GM18511 (cell line): Measurements from ENCODE around the gene SLC35F1.
"Not testable (repeated sequence)": the region's sequence is repeated elsewhere in the genome, so short reads cannot be mapped to it uniquely, and the experiment has no call there.

Experiments used
- ATAC-seq: cut with Tn5 transposase; IDR thresholded peaks from one replicate; pipeline ENCODE4 v1.9.1; 2021; ENCODE audit warnings: mild to moderate bottlenecking, moderate library complexity; ENCODE audit not compliant: unreplicated experiment

SLC35F1 gene

GRCh38 chr6:117989086-117989485 is 82.0 kb downstream of the SLC35F1 start:
- no peak for ATAC-seq

DNA sequence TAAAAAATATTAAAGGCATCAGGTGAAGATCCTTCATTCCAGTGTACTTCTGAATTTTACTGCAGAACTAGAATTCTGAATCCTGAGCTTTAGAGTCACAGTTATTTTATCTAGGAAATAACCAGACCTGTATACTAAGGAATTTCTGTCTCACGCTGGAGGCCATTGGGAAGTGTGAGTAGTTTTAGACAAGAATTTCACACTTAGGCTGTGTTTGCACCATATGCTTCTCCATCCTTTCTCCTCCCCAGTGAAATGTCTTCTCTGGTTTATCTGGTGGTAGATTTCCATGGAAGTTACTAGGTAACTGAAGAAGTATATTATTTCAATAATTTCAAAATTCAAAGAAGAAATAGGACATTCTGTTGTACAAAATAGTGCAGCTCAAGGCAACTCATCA is 83.1 kb downstream of the SLC35F1 start:
- ATAC-seq: no peak

DNA sequence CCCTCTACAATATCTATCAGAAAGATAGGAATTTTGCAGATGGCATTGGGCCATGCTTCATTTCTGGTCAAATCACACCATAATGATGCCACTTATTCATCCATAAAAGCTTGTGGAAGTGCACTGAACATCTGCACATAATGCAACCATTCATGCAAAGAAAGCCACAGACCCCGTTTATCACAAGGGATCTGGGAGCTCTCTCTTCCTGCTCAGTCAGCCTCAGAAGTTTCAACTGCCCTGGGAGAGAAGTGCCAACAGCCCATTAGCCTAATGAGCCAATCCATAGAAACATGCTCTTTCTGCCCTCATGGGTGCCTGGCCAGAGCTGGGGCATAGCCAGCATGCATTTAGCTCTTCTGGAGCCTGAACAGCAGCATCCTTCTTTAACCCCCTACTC is 85.8 kb downstream of the SLC35F1 start:
- ATAC-seq: no peak

DNA sequence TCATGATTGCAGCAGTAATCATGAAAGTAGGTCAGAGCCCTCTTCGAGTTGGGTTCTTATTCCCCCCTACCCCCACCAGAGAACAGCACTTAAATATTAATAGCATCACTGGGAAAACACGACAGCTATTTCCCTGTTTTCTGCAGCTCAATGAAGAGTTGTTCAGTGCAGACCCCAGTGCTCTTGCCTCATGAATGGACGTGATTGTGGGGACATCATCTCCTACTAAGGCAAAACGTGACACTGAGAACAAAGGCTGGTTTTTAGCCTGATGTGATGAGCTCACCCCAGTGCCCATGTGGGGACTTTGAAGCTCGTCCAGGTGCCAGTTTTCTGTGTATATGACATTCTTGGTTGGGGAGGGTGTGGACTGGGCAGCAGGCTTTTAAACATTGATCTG is 105.9 kb downstream of the SLC35F1 start:
- ATAC-seq: no peak

DNA sequence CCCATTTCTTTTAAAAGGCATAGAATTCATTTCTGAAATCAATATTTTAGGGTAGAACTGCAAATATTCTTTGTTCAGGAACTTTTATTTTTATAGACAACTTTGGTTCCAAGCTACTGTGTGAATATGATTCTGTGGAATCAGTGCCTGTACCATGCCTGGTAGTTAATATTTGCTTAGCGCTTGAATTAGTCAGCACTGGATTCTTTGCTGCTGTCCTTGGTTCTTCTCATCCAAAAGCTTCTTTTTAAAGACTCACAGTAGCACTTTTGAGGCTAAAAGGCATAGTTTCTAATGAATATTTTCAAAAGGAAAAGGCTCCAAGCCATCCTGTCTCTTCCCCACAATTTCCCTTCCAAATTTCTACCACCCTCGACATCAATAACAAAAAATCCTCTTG is 109.5 kb downstream of the SLC35F1 start:
- no peak for ATAC-seq

- ATAC-seq: no peak
These were observed 110.3 kb downstream of the SLC35F1 start for GRCh38 chr6:118017301-118017848.

DNA sequence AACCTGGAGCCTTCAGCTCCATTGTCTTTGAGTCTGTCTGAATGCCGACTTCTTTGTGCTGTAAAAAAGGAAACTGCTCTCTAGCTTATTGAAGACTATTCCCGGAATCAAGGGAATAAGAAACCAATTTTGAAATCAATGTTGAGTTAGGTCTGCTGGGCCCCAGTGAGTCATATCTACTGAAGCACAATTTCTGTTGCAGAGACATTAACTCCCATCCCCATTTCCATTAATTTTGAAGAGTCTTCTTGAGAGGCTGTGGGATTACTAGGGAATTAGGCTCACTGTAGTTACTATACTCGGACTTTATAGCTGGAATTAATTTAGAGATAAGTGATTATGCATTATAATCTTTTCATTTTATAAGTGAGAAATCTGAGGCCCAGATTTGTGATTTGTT is 116.7 kb downstream of the SLC35F1 start:
- no peak for ATAC-seq

DNA sequence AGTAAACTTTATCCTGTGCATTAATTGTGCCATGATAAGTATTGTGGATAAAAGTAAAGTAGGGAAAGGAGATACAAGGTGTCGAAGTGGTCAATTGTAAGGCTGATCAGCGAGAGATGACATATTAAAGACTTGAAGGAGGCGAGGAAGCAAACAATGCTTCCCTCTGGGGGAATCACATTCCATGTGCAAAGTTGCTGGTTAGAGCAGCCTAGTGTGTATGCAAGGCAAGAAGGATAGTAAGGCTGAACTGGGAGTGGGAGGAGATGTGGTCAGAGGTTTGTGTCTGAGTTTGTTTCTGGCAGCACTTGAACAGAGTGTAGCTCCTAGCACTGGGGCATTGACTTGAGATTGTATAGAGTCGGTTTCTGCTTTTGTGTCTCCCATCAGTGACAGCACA is 122.9 kb downstream of the SLC35F1 start:
- ATAC-seq: no peak

DNA sequence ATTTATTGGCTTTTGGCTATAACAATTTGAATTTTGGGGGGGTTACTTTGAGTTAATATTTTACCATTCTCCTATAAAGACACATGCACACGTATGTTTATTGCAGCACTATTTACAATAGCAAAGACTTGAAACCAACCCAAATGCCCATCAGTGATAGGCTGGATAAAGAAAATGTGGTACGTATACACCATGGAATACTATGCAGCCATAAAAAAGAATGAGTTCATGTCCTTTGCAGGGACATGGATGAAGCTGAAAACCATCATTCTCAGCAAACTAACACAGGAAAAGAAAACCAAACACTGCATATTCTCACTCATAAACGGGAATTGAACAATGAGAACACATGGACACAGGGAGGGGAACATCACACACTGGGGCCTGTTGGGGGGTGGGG is 130.4 kb downstream of the SLC35F1 start:
- ATAC-seq: not testable (repeated sequence)

- ATAC-seq: no peak
These were observed 135.8 kb downstream of the SLC35F1 start for GRCh38 chr6:118042855-118043254.

- ATAC-seq: no peak
These were observed 137.2 kb downstream of the SLC35F1 start for GRCh38 chr6:118044275-118044674.

DNA sequence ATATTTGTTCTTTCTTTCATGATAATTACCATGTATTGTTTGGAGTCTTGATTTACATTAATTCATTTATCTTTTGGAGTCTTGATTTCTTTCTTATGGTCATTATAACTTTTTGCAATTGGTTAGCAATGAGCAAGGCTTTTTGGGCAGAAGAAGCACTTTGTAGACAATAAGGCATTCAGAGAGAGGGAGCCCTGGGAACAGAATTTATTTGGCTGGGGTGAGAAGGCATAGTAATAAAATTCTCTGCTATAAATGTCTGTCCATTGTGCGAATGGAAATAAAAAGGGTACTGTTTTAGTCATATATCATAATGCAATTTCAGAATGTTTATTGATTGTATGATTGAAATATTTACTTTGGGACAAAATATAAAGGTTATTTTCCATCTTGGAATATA is 147.0 kb downstream of the SLC35F1 start:
- no peak for ATAC-seq

DNA sequence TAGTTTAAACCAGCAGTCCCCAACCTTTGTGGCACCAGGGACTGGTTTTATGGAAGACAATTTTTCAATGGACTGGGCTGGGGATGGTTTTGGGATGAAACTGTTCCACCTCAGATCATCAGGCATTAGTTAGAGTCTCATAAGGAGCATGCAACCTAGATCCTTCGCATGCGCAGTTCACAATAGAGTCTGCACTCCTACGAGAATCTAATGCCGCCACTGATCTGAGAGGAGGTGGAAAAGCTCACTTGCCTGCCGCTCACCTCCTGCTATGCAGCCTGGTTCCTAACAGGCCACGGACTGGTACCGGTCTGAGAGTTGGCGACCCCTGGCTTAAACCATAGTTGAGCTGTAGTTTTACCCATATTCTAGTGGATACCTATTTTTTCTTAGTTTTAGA is 154.6 kb downstream of the SLC35F1 start:
- ATAC-seq: no peak

DNA sequence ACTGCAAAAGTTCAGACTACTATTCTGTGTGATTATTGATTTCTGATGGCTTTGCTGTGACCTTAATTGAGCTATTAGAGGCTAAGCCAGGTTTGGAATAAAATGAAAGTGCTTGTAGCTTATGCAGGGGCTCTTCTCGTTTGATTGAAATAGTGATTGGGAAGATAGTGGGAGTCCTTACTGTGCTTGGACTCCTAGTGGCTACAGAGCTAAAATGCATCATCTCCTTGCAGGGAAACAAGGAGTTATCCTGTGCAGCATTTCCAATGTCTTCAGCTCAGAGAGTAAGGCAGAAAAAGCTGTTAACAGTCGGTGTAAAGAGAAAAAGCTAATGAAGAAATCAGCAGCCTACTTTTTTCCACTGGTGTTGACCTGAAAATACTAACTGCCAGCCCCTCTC is 173.5 kb downstream of the SLC35F1 start:
- ATAC-seq: no peak

GRCh38 chr6:118083711-118084110 is 176.6 kb downstream of the SLC35F1 start:
- ATAC-seq: no peak

DNA sequence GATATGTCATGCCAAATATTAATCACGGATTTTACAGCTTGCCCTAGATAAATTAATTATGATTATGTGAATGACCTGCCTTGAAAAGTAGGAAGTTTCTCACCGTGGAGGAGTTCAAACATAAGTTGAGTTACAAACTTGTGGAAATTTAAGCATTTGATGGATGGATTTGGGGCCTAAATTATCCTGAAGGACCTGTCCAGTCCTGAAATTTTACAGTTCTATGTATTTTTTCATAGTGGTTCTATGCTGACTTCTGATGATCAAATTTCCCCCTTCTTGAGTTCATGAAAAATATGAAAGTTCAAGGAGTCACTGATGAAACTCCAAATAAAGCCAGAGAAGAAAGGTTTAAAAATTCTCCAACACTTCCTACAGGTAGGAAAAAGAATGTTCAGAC is 178.6 kb downstream of the SLC35F1 start:
- ATAC-seq: no peak

- no peak for ATAC-seq
These were observed 179.1 kb downstream of the SLC35F1 start for GRCh38 chr6:118086159-118086558.

- ATAC-seq: no peak
These were observed 185.0 kb downstream of the SLC35F1 start for GRCh38 chr6:118092086-118092485.

- no peak for ATAC-seq
These were observed 190.5 kb downstream of the SLC35F1 start for GRCh38 chr6:118097576-118097975.

- no peak for ATAC-seq
These were observed 193.7 kb downstream of the SLC35F1 start for GRCh38 chr6:118100717-118101116.

DNA sequence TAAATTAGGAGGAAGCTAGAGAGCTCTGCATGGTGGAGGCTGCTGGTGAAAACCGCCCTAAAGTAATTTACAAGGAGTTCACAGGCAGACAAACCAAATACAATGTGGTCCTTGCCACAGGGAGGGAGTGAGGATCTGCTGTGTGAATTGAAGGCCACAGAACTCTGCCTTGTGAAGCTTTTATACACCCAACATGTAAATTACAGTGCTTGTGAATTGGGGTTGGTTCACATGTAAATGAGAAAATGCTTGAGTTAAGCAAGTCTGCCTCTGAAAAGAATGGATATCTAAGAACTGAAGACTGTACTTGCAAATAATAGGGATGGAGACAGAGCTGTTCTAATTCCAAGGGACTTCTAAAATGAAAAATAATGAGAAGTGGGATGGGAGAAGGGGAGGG is 194.2 kb downstream of the SLC35F1 start:
- ATAC-seq: no peak

DNA sequence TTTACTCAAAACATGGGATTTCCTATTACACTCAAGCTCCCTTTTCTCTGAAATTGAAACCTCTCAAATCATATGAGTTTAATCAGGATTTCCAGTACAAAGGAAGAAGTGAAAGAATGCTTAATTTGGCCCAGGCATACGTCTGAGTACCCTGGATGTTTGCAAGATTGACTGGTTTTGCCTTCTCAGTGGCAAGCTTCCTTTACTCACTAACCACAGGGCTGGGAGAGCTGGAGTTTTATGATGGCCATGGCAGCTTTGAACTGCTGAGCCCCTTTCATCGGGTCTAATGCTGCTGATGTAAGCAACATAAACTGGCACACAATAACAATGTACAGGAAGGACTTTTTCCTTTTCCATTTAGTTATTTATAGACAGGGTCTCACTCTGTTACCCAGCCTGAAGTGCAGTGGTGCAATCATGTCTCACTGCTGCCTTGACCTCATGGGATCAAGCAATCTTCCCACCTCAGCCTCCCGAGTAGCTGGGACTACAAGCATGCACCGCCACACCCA is 194.8 kb downstream of the SLC35F1 start:
- ATAC-seq: no peak

GRCh38 chr6:118102401-118102800 is 195.3 kb downstream of the SLC35F1 start:
- no peak for ATAC-seq
